NCI-H128 (cell line): ENCODE data around the gene PREB.

Experiments
- DNase-seq: peaks from one replicate; lab custom pipeline; 2025; ENCODE audit not compliant: unreplicated experiment; lab: John Stamatoyannopoulos, UW

PREB gene

DNA sequence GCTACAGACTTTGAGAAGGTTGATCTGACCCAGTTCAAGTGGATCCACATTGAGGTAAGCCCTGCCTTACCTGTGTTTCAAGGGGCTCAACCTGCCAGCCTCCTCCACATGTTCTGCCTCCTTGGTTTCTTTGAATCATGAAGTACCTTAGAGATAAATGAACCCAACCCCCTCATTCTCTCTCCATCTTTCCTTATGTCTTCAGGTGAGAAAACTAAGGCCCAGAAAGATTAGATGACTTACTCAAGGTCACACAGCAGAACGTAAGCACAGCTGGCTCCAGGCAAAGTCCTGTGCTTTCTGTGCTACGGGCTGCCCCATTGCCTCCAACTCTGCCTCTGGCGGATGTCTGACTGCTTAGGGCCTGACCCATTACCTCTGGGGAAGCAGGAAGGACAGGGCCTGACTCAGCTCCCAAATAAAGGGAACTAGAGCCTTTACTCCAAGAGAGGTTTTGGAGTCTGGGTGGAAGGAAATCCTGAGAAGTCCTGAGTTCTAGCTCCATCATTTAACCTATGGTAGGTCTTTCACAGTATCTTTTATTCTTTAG lies 37.6 kb downstream of the PREB start:
- DNase-seq = no peak

DNA sequence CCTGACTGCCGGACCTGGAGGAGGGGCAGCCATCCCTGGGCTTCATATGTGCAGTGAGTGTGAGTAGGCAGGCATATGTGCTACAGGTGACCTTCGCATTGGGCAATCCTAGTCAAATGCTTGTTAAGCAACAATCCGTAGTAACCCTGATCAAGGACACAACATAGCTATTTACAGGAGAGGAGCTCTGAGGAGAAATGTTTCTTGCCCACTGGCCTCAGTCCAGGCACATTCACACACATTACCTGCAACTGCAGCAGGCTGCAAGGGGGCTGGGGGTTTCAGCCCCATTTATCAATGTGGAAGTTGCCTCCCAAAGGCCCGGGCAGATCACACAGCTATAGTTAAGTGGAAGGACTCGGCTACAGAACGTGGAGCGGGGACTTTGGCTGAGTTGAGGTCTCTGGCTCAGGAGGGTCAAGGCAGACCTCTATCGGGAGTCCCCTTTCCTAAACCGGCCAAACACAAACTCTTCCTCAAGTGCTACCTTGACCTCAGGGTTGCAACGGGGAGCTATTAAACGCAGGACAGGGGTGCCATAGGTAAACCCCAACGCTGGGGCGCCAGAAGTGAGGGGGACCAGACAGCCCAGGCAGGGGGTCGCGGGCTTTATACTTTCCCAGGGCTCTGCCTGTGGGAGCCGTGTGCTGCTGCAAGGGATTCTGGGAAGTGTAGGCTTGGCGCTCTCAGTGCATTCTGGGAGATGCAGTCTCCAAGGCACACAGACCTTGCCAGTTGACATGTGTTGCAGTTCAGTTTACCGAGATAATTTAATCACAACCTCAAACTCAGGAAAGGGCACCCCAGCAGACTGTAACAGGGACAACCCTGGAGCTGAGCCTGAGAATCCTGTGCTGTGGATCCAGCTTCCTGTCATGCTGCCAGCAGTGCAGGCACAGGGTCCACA lies 38.4 kb downstream of the PREB start:
- DNase-seq = no peak

DNA sequence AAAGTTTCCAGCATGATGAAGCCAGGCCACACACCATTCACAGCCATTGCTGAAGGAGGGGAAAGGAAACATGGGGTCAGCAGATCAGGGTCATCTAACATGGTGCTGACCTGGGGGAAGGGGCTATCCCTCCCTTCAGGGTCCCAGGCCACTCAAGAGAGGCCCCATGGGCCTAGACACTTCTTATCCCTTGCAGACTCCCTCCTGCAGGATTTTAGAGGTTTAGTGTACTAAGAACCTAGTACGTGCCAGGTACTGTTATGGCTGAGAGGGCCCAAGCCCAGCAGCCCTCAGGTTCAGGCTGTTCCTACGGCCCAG lies 39.0 kb downstream of the PREB start:
- DNase-seq = no peak

DNA sequence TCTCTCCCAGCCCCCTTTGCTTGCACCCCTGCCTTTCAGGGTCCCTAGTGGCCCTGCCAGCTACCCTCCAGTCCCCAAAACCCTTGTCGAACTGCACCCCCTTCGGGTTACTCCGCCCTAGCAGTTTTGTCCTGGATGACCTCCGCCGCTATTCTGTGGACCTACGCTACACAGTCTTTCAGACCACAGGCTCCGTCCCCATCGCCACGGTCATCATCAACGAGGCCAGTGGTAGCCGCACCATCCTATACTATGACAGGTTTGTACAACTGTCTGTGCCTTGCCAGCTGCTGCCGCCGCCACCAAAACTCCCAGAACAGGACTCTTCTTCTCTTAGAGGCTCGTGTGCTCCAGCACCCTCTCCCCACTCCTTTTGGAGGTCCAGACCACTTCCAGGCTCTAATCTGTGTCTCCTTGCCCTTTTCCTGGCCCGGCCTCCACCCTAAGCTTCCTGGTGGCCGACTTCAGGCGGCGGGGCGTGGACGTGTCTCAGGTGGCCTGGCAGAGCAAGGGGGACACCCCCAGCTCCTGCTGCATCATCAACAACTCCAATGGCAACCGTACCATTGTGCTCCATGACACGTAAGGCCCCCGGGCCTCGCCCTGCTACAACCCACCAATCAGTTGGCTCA lies 40.0 kb downstream of the PREB start:
- no peak for DNase-seq

DNA sequence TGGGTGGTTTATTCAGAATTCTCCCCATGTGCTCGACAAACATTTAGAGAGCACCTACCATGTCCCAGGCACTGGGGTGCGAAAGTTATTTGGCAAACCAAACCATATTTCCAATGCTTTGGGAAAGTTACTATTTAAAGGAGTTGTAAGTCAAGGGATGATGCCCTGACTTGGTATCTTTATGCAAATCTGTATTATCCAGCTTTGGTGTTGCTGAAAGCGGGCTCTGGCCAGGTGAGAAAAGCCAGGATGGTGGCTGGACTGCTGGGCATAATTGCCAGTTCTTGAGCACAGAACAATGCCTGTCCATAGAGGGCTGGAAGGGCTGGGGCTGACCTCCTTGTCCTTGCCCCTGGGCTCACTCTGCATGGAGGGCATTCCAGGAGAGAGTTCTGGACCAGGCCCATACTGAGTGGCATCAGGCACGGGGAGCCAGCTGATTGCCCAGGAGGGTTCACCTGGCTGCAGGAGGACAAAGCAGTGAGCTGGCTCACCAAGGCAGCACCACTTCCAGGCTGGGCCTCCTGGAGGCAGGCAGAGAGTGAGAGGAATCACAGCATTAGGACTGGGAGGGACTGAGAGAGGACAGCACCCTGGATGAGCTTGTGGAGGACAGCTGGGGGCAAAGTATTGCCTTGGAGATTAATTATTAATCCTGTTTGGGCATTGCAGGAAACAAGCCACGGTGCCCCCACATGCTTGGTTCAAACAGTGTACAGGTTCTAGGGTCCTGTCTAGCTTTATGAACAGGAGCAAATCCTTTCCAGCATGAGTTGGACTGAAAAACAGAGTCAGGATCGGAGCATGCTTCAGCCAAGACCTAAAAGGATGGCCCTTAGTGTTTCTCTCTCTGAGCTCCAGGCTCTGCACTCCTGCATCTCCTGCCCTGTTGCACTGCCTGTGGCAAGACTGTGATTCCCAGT lies 40.7 kb downstream of the PREB start:
- DNase-seq = no peak

DNA sequence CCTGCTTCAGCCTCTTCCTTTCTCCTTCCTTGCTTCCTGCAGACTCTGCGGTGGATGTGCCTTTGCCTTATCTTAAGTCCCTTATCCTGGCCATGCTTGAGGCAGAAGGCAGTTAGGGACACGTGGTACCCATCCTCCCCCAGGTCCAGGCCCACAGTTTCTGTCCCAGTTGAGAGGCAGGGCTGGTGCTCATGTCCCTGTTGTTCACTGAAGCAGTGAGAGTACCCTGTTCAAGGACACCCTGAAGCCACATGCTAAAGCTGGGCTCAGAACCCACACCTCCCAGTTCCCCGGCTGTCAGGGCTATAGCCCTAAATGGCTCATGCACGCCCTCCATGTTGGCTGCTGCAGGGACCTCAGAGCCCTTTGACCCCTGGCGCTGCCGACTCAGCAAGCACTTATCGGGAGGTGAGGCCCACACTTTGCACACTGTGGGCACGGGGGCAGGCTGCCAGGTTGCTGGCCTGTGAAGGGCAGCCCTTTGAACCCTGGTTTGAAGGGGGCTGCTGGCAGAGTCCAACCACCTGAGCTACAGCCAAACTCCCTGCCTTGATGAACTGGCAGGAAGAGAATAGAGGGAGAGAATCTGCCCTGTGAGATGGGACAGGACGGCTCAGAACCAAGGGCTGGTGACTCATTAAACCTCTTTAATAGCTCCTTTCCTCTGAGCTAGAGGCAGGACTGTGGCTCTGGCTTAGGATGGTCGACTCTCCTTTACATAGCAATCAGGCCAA lies 41.6 kb downstream of the PREB start:
- DNase-seq = no peak

DNA sequence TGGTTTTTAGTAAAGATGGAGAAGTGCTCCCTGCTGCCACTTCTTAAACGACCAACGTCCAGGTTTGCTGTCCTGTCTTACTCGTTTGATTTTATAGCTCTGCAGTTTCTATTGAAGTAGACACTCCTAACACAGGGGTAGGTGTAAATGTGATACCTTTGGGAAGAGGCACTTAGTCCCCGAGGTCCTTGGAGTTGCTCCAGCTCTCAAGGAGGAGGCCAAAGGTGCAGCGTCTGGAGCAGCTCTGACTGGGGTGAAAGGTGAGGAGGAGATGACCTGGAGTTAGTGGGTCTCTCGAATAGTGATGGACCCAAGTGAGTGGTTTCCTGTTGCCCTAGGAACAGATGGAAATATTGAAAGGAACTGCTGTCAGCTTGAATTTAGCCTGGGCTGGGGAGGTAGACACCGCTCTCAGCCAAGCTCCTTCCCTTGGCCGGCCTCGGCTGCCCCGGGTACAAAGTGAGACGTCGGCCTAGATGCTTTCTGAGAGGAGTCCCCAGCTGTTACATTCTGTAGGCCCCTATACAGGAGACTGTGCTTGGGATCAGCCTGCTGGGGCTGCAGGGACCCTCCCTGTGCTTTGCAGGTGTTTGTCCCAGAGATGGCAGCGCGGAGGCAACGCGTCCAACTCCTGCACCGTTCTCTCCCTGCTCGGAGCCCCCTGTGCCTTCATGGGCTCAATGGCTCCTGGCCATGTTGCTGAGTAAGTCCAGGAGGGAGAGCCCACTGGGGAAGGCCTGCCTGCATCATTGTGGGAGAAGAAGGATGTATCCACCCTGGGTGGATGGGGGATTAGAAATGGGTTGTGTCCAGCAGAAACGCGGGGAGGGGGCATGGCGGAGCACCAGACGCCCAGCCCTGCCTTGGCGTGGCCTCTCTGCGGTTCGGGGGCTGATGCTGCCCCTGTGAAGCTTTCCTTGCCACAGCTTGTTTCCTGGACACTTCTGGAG lies 42.4 kb downstream of the PREB start:
- no peak for DNase-seq

DNA sequence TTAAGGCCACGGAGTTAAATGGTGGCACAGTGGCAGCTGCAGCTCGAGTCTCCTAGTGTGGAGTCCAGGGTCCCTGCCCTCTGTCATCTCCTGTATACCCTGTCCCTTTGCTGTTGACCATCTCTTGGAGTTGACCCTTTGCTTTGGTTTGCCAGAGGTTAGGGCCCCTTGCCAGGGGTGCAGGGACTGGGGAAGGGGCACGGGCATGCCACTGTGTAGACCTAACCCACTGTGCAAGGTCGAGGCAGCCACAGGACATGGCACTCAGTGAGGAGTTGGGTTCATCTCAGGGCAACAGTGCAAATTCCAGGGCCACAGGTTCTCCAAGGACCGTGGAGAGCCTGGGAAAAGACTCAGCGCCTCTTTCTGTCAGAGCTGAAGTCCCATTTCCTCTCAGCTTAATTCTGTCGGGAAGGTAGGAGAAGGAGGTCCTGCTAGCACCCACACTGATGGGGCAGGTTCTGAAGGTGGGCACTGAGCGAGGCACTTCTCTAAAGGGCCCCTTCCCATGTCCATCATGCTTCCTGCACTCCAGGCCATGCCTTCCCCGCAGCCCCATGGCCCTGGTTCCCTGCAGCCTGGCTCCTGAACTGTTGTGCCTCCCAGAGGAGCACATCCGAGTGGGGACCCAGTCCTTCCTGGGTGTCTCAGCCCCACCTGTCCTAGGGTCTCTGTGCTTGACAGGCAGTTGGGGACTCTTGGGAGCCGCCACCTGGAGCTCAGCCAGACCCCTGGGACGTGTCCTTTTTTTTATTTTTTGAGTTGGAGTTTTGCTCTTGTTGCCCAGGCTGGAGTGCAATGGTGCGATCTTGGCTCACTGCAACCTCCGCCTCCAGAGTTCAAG lies 45.1 kb downstream of the PREB start:
- DNase-seq = no peak

DNA sequence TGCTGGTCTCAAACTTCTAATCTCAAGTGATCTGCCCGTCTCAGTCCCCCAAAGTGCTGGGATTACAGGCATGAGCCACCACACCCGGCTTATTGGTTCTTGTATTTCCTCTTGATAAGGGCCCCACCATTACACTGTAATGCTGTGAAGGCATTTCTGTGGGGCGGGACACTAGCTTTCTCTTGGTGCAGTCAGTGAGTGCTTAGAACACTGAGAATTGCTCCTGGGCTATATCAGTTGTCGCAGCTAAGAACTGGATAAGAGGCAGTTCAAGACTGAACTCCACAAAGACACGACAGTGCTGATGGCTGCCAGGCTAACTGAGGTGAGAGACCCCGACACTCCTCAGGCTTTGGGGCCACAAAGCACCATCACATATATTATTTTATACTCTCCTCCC lies 45.8 kb downstream of the PREB start:
- no peak for DNase-seq

DNA sequence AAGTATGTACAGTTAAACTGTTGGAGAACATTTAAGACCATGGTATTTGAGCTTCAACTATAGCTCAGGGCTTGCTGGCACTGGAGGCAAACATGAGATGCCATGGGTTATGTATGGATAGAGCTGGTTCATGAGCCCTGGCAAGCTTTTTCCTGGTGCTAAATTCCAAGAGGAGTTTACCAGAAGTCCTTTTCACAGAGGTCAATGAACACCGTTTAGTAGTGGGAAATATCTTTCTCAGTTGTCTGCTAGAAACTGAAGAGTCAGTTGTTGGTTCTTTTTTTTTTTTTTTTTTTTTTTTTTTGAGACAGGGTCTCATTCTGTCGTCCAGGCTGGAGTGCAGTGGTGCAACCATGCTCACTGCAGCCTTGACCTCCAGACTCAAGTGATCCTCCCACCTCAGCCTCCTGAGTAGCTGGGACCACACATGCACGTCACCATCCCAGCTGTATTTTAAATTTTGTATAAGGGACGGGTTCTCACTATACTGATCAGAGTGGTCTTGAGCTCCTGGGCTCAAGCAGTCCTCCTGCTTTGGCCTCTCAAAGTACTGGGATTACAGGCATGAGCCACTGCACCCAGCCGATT lies 46.5 kb downstream of the PREB start:
- no peak for DNase-seq

DNA sequence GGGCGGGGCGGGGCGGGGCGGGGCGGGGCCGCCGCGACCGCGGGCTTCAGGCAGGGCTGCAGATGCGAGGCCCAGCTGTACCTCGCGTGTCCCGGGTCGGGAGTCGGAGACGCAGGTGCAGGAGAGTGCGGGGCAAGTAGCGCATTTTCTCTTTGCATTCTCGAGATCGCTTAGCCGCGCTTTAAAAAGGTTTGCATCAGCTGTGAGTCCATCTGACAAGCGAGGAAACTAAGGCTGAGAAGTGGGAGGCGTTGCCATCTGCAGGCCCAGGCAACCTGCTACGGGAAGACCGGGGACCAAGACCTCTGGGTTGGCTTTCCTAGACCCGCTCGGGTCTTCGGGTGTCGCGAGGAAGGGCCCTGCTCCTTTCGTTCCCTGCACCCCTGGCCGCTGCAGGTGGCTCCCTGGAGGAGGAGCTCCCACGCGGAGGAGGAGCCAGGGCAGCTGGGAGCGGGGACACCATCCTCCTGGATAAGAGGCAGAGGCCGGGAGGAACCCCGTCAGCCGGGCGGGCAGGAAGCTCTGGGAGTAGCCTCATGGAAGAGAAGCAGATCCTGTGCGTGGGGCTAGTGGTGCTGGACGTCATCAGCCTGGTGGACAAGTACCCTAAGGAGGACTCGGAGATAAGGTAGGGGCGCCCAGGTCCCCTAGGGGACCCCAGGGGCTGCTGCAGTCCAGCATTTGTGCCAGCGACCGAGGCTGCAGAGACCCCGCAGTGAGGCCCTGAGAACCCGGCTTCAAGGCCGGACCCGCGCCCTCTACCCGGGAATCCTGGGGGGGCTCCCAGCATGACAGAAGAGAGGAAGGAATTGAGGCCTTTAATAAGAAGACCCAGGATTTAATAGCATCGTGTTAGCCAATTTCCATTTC lies 47.5 kb downstream of the PREB start, which contains the start of gene KHK:
Gene KHK (plus strand): TSS at position 49 of the 870 bp plus-strand sequence. CDS start 488 bp downstream, at position 537.
- no peak for DNase-seq

DNA sequence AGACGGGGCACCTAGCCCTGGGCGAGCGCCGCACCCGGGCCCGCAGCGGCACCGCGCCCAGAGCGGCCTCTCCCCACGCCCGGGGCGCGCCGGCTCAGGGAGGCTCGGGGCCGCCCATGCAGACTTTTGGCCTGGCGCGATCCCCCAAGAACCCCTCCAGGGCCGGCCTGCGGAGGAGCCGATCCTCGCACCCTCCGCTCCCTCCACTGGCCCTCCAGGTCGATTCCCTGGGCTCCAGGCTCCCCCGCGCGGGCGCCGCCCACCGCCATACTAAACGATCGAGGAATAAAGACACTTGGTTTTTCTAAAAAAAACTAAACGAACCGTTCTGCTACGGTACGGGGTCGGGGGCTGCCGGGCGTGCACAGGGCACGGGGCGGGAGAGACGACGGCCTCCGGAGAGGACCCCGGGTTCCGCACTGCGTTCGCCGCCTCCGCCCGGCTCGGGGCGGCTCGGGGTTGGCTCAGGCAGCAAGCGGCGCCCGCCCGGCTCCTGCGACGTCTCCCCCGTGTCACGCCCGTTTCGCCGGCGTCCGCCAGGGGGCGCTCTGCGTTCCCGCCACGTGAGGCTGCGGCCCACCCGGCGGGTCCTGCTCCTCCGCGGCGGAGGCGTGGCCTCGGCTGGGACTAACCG lies 48.2 kb downstream of the PREB start:
- DNase-seq = peak; percentile 86

DNA sequence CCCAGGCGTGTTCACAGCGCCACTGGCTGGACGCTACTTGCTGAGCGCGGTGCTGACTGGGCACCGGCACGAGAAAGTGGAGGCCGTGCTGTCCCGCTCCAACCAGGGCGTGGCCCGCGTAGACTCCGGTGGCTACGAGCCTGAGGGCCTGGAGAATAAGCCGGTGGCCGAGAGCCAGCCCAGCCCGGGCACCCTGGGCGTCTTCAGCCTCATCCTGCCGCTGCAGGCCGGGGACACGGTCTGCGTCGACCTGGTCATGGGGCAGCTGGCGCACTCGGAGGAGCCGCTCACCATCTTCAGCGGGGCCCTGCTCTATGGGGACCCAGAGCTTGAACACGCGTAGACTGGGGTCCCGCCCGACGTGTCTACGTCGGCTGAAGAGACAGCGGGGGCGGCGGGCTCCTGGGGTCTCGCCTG lies 48.8 kb downstream of the PREB start:
- no peak for DNase-seq

DNA sequence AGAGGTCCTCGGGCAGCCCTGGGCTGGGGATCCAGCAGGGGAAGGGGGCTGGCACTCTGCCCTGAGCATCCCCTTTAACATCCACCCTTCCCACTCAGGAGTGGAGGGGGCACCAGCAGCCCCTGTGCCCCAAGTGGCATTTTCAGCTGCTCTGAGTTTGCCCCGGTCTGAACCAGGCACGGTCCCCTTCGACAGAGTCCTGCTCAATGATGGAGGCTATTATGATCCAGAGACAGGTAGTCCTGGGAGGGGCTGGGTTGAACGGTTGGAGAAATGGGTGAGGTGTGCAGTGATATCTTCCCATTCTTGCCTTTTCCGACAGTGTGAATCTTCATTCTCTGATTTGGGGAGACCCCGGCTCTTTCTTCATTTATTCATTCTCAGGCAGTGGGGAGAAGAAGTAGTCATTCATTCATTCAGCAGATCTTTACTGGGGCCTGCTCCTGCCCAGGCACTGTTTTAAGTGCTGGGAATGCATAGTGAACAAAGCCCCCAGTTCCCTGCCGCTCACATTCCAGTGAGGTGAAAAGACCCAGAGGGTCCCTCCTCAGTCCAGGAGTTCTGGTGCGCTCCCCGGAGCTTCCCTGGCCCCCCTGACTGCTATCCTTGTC lies 49.3 kb downstream of the PREB start:
- no peak for DNase-seq

DNA sequence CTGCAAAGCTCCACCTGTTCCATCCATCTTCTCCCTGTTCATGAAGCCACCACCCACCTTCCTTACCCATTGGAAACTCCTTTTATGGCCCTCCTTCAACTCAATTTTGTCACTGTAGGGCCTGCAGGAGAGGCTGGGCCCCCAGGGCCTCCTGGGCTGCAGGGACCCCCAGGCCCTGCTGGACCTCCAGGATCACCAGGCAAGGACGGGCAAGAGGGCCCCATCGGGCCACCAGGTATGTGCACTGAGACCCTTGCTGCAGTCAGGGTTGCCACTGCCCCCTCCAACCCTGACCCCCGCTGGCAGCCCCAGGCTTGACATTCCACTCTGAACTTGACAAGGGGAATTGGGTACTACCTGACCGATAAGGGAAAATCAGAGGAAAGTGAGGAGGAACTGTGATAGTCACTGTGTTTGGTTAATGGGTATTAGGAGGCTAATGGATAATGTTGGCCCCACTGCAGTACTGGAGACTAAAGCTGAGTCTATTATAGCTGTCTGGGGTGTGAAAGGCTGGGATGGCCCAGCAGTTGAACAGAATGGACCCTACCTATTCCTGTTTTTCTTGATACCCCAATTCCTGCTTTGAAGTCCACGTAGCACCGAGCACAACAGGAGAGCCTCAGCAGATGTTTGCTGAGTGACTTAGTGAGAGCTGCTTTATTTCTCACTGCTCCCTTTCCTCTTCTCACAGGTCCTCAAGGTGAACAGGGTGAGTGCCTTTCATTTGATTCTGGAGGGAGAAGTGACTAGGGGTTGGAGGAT lies 50.0 kb downstream of the PREB start:
- no peak for DNase-seq
